GM12878 (cell line): ENCODE results near the gene C19orf33. TPM values are rescaled to one million over a fixed set of nuclear protein-coding genes. Genes with fewer than 3 reads are reported as not detected.
"Not testable (repeated sequence)": the region's sequence is repeated elsewhere in the genome, so short reads cannot be mapped to it uniquely, and the experiment has no call there.

Source experiments
- ATAC-seq: fragments of 200-7000 bp; cut with Tn5 transposase; 3 replicates; pipeline ENCODE4 v1.9.1; 2020; ENCODE audit warnings: mild to moderate bottlenecking, moderate library complexity
- BruUV-seq: library from RNA; stranded (reverse); fragments of 400-500 nt; replicated peaks from 2 replicates; lab custom pipeline; 2021; lab: Mats Ljungman, UMichigan
- CTCF ChIA-PET: fragments of 300-600 bp; sonication (Branson Sonifier 250); formaldehyde crosslinking; extraction: SDS; loops from one replicate; lab custom pipeline; 2021; ENCODE audit warnings: inconsistent platforms; lab: Yijun Ruan, JAX
- POLR2A ChIA-PET: fragments of 350-600 bp; formaldehyde crosslinking; extraction: SDS; loops from one replicate; lab custom pipeline; 2021; ENCODE audit warnings: inconsistent platforms; lab: Charles Lee
- RAD21 ChIA-PET: fragments of 300-600 bp; sonication (Branson Sonifier 250); formaldehyde crosslinking; loops from one replicate; lab custom pipeline; 2023; ENCODE audit warnings: antibody characterized with exemption; ENCODE audit not compliant: unreplicated experiment; lab: Charles Lee
- SMC1A ChIA-PET: fragments of 300-600 bp; sonication (Branson Sonifier 250); formaldehyde crosslinking; loops from one replicate; lab custom pipeline; 2023; ENCODE audit not compliant: unreplicated experiment, uncharacterized antibody; lab: Charles Lee
- DNase-seq: peaks from one replicate; pipeline ENCODE4 v3.0.0-alpha.2; 2011; ENCODE audit warnings: low read depth, low spot score
- FAIRE-seq: peaks from 3 replicates; lab custom pipeline; 2011; peaks lifted over from hg19 to GRCh38; lab: Jason Lieb, UNC
- H2AFZ ChIP-seq: 2 replicates; pipeline ENCODE4 v1.6.0; 2011; ENCODE audit warnings: low read depth, low read length, control low read depth; ENCODE audit not compliant: control insufficient read depth
- H3K27ac ChIP-seq: 2 replicates; pipeline ENCODE4 v1.5.1; 2011; ENCODE audit warnings: control low read depth; ENCODE audit not compliant: control insufficient read depth, insufficient read depth
- H3K27me3 ChIP-seq, 2 experiments: replicated peaks in 1 of 2; 2 replicates each; pipeline versions ENCODE4 v1.6.0 to v1.6.1; 2011; ENCODE audit warnings: low read length in 1 of 2; ENCODE audit not compliant: control insufficient read depth in 2 of 2, insufficient read depth in 2 of 2
- H3K36me3 ChIP-seq, 2 experiments: 2 replicates each; pipeline ENCODE4 v1.5.1; 2011; ENCODE audit warnings: low read length in 1 of 2; ENCODE audit not compliant: control insufficient read depth in 2 of 2, insufficient read depth in 2 of 2
- H3K4me1 ChIP-seq: 2 replicates; pipeline ENCODE4 v1.6.1; 2011; ENCODE audit warnings: mild to moderate bottlenecking, low read length, moderate library complexity, mixed read lengths; ENCODE audit not compliant: control insufficient read depth, insufficient read depth
- H3K4me2 ChIP-seq: 2 replicates; pipeline ENCODE4 v1.6.0; 2011; ENCODE audit warnings: control low read depth; ENCODE audit not compliant: control insufficient read depth, insufficient read depth
- H3K4me3 ChIP-seq: fragments of 200-600 bp; sonication (generic); 2 replicates; pipeline ENCODE4 v1.5.1; 2016
- H3K79me2 ChIP-seq: 2 replicates; pipeline ENCODE4 v1.6.0; 2011; ENCODE audit warnings: low read length; ENCODE audit not compliant: control insufficient read depth, insufficient read depth
- H3K9ac ChIP-seq: 2 replicates; pipeline ENCODE4 v1.8.0; 2011; ENCODE audit warnings: low read length, control low read depth, mixed read lengths; ENCODE audit not compliant: control insufficient read depth, insufficient read depth
- H3K9me3 ChIP-seq: replicated peaks from 3 replicates; pipeline ENCODE4 v1.5.1; 2011; ENCODE audit warnings: mild to moderate bottlenecking, low read length; ENCODE audit not compliant: control insufficient read depth, insufficient read depth
- H4K20me1 ChIP-seq: 2 replicates; pipeline ENCODE4 v1.6.0; 2011; ENCODE audit not compliant: control insufficient read depth, insufficient read depth
- CBFB ChIP-seq: IDR thresholded peaks from 2 replicates; pipeline ENCODE4 v1.6.1; 2016; ENCODE audit warnings: antibody characterized with exemption, low read depth
- NR2C1 ChIP-seq: fragments of 450-650 bp; IDR thresholded peaks from 2 replicates; pipeline ENCODE4 v1.6.1; 2017; ENCODE audit warnings: antibody characterized with exemption, mild to moderate bottlenecking, moderate library complexity
- STAT1 ChIP-seq: fragments of 450-650 bp; conservative IDR thresholded peaks from 2 replicates; pipeline ENCODE4 v1.6.1; 2014; ENCODE audit warnings: antibody characterized with exemption, mild to moderate bottlenecking
- TBL1XR1 ChIP-seq: IDR thresholded peaks from 2 replicates; pipeline ENCODE4 v1.6.1; 2012; ENCODE audit warnings: low read depth, low read length, improper control_type of control experiment
- YBX1 ChIP-seq: fragments of 450-650 bp; IDR thresholded peaks from 2 replicates; pipeline ENCODE4 v1.6.1; 2016; ENCODE audit warnings: antibody characterized with exemption
- ZNF217 ChIP-seq: fragments of 450-650 bp; IDR thresholded peaks from 2 replicates; pipeline ENCODE4 v1.6.1; 2017; ENCODE audit warnings: antibody characterized with exemption, mild to moderate bottlenecking
- WGBS: methylation state at CpG from one replicate; pipeline ENCODE4 v1.1.6; 2016; ENCODE audit warnings: low lambda C conversion rate; ENCODE audit not compliant: insufficient replicate concordance, insufficient coverage; ENCODE audit errors: missing lambda C conversion rate; 5-methylcytosine and 5-hydroxymethylcytosine counted together
- in situ Hi-C: fragments of 300-500 bp; cut with MboI; formaldehyde crosslinking; loops from 9 replicates; pipeline ENCODE4 v1.14.3; 2018; ENCODE audit warnings: mixed read lengths
- intact Hi-C: fragments of 100-400 bp; cut with micrococcal nuclease; formaldehyde crosslinking; loops from one replicate; pipeline ENCODE4 v1.14.2; 2022; ENCODE audit not compliant: unreplicated experiment
- polyA plus RNA-seq, 11 experiments: library from polyadenylated mRNA; depleted of rRNA in 4 of 11; unstranded in 6 of 11; stranded (reverse) in 5 of 11; fragments of >200 nt; fragmentation: Nextera tagmentation in 4 of 11; fragmentation: Illumina TruSeq in 1 of 11; extraction: Ambion mirVana in 4 of 11; extraction: Trizol in 1 of 11; gene quantifications; 1 replicate in 1 of 11; 2 replicates in 10 of 11; pipeline versions ENCODE4 v1.2.1 to v1.2.3, GENCODE V29; 2011 to 2016; ENCODE audit warnings: inconsistent platforms in 2 of 11, missing spikeins in 2 of 11, low read depth in 1 of 11
- total RNA-seq, 4 experiments: library from RNA; depleted of rRNA in 3 of 4; stranded (reverse); fragments of >200 nt in 3 of 4; fragmentation: Illumina TruSeq in 1 of 4; extraction: Trizol in 1 of 4; gene quantifications; 2 replicates each; pipeline versions ENCODE4 v1.2.1 to v1.2.3, GENCODE V29; 2013 to 2021
- TF ChIP-seq, protein P1 (sequence below): IDR thresholded peaks from 2 replicates; pipeline ENCODE4 v1.6.1; 2011; ENCODE audit warnings: borderline replicate concordance, low read depth, mild to moderate bottlenecking, moderate library complexity, low read length; ENCODE audit not compliant: insufficient read depth, poor library complexity, severe bottlenecking
- TF ChIP-seq, protein P2 (sequence below): IDR thresholded peaks from 2 replicates; pipeline ENCODE4 v1.6.1; 2012; ENCODE audit warnings: mild to moderate bottlenecking, low read depth, low read length
- TF ChIP-seq, protein P3 (sequence below): fragments of 450-650 bp; IDR thresholded peaks from 2 replicates; pipeline ENCODE4 v1.6.1; 2018; ENCODE audit warnings: borderline replicate concordance, mild to moderate bottlenecking; ENCODE audit not compliant: partially characterized antibody

Gene C19orf33
- total and polyA plus RNA-seq, 10 of the 15 experiments (the other 5 are each of a cell fraction or from before 2014, with no cell fraction given), result 0.28 to 0.45 TPM; not detected in 8

DNA sequence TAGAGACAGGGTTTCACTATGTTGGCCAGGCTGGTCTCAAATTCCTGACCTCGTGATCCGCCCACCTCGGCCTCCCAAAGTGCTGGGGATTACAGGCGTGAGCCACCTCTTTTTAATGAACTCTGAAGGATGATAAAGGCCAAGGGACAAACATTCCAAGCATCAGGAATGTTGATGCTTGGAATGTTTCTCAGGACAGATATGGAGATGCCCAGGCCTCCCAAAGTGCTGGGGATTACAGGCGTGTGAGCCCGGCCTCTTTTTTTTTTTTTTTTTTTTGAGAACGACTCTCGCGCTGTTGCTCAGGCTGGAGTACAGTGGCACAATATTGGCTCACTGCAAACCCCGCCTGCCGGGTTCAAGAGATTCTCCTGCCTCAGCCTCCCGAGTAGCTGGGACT is 42.1 kb upstream of the C19orf33 start:
- intact Hi-C loops, RAD21 ChIA-PET, H3K79me2 ChIP-seq, ATAC-seq, H3K4me1 ChIP-seq, H3K36me3 ChIP-seq, DNase-seq, H3K27me3 ChIP-seq, H4K20me1 ChIP-seq, H3K9me3 ChIP-seq, in situ Hi-C loops, H3K9ac ChIP-seq, CTCF ChIA-PET, SMC1A ChIA-PET, FAIRE-seq, H3K4me2 ChIP-seq, H3K4me3 ChIP-seq, H2AFZ ChIP-seq, BruUV-seq, H3K27ac ChIP-seq: not testable (repeated sequence)
- 93% methylated on average over 9 of the region's 12 CpGs for WGBS
- POLR2A ChIA-PET, result interaction anchor here (0.7 kb wide), 1 partner anchor 356 kb away, joined by 4 read pairs; the partner anchor contains the start of gene MAP4K1

DNA sequence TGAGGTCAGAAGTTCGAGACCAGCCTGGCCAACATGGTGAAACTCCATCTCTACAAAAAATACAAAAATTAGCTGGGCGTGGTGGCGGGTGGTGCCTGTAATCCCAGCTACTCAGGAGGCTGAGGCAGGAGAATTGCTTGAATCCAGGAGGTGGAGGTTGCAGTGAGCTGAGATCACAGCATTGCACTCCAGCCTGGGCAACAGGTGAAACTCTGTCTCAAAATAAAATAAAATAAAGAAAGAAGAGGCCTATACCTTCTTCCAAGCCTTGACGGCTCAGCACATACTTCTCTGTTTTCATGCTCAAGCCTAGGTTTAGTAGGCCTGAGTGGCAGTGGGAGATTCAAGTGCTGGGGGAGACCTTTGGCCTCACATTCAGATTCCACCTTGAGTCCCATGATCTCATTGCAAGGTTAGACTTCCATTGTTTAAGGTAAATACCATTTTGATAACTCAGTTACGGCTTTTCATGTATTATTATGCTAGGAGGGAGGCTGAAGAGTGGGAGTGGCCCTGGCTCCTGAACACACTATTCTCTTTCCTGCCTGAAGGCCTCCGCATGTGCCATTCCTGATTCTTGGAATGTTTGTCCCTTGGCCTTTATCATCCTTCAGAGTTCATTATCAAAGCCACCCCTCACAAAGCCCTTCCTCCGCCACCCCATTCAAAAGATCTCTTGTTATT is 41.3 kb upstream of the C19orf33 start:
- H3K9ac ChIP-seq, result no peak overlapping the region
- no peak overlapping the region for H3K27ac ChIP-seq
- H3K27me3 ChIP-seq, result peaks cover 0 to 2% of the 10 kb centered on the region in 2 experiments; a peak in 2 of 4 replicates
- no peak overlapping the region for H3K4me2 ChIP-seq
- H4K20me1 ChIP-seq, result no peaks in the 10 kb centered on the region
- in situ Hi-C loops (no loop called here), intact Hi-C loops (no loop called here)
- peaks cover 9% of the 10 kb centered on the region for H3K4me1 ChIP-seq
- BruUV-seq, result no TSS peak
- ChIA-PET SMC1A (no interaction called here), RAD21 (no interaction called here), CTCF (interaction anchor here (0.7 kb wide), 1 partner anchor 537 kb away, joined by 4 read pairs; no protein-coding TSS in a partner anchor), POLR2A (no interaction called here)
- ATAC-seq (no peak), DNase-seq (no peak), FAIRE-seq (no peak)
- WGBS, result 95% methylated on average over 7 of the region's 7 CpGs
- H3K4me3 ChIP-seq, result no peak overlapping the region
- no peaks in the 10 kb centered on the region for H3K9me3 ChIP-seq
- H2AFZ ChIP-seq, result no peak overlapping the region
- H3K36me3 ChIP-seq, result no peaks in the 10 kb centered on the region
- H3K79me2 ChIP-seq, result no peaks in the 10 kb centered on the region
- TF ChIP-seq NR2C1 (no peak), TBL1XR1 (no peak), ZNF217 (no peak), STAT1 (no peak), YBX1 (no peak), CBFB (no peak)
- TF ChIP-seq, protein P1, sequence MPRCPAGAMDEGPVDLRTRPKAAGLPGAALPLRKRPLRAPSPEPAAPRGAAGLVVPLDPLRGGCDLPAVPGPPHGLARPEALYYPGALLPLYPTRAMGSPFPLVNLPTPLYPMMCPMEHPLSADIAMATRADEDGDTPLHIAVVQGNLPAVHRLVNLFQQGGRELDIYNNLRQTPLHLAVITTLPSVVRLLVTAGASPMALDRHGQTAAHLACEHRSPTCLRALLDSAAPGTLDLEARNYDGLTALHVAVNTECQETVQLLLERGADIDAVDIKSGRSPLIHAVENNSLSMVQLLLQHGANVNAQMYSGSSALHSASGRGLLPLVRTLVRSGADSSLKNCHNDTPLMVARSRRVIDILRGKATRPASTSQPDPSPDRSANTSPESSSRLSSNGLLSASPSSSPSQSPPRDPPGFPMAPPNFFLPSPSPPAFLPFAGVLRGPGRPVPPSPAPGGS, result no peak
- TF ChIP-seq, protein P2, sequence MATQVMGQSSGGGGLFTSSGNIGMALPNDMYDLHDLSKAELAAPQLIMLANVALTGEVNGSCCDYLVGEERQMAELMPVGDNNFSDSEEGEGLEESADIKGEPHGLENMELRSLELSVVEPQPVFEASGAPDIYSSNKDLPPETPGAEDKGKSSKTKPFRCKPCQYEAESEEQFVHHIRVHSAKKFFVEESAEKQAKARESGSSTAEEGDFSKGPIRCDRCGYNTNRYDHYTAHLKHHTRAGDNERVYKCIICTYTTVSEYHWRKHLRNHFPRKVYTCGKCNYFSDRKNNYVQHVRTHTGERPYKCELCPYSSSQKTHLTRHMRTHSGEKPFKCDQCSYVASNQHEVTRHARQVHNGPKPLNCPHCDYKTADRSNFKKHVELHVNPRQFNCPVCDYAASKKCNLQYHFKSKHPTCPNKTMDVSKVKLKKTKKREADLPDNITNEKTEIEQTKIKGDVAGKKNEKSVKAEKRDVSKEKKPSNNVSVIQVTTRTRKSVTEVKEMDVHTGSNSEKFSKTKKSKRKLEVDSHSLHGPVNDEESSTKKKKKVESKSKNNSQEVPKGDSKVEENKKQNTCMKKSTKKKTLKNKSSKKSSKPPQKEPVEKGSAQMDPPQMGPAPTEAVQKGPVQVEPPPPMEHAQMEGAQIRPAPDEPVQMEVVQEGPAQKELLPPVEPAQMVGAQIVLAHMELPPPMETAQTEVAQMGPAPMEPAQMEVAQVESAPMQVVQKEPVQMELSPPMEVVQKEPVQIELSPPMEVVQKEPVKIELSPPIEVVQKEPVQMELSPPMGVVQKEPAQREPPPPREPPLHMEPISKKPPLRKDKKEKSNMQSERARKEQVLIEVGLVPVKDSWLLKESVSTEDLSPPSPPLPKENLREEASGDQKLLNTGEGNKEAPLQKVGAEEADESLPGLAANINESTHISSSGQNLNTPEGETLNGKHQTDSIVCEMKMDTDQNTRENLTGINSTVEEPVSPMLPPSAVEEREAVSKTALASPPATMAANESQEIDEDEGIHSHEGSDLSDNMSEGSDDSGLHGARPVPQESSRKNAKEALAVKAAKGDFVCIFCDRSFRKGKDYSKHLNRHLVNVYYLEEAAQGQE, result no peak
- TF ChIP-seq, protein P3, sequence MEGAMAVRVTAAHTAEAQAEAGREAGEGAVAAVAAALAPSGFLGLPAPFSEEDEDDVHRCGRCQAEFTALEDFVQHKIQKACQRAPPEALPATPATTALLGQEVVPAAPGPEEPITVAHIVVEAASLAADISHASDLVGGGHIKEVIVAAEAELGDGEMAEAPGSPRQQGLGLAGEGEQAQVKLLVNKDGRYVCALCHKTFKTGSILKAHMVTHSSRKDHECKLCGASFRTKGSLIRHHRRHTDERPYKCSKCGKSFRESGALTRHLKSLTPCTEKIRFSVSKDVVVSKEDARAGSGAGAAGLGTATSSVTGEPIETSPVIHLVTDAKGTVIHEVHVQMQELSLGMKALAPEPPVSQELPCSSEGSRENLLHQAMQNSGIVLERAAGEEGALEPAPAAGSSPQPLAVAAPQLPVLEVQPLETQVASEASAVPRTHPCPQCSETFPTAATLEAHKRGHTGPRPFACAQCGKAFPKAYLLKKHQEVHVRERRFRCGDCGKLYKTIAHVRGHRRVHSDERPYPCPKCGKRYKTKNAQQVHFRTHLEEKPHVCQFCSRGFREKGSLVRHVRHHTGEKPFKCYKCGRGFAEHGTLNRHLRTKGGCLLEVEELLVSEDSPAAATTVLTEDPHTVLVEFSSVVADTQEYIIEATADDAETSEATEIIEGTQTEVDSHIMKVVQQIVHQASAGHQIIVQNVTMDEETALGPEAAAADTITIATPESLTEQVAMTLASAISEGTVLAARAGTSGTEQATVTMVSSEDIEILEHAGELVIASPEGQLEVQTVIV, result no peak
